HG03469 (cell line): ENCODE measurements around the gene PFN3.

Source experiments
- ATAC-seq: cut with Tn5 transposase; IDR thresholded peaks from one replicate; pipeline ENCODE4 v1.9.1; 2021; ENCODE audit warnings: mild to moderate bottlenecking, moderate library complexity, moderate number of reproducible peaks; ENCODE audit not compliant: unreplicated experiment

Gene PFN3

DNA sequence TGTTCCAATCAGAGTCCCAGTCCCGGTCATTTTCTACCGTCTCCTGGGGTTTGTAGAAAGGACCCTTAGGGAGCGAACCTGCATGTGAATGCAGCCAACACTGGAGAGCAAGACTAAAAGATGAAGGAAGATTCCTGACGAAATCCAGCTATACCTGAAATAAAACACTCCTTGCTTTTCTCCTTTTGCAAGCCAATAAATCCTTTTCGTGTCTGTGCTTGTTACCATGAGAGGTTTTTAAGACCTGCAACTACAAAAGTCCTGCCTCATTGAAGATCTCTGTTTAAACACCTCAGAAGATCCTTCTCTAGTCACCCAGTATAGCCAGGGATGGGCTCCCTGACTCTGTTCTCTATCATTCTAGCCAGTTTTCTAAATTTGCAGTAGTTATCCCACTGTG lies 26.2 kb downstream of the PFN3 start:
- ATAC-seq: no peak

DNA sequence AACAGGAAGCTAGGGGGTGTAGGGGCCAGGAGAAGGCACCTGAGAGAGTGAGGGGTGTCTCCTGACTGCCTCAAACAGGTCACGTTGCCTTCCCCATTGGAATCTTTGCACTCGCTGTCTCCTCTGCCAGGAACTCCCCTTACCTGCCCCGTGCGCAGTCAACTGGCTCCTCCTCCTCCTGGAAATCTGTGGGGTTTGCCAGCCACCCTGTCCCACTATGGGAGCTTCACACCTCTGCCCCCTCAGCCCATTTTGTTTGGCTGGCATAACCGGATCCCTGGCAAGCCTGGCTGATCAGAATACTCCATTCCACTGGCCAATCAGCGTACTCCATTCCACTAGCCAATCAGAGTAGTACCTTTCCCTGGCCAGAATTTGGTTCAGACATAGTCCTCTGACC lies 26.7 kb downstream of the PFN3 start:
- no peak for ATAC-seq

DNA sequence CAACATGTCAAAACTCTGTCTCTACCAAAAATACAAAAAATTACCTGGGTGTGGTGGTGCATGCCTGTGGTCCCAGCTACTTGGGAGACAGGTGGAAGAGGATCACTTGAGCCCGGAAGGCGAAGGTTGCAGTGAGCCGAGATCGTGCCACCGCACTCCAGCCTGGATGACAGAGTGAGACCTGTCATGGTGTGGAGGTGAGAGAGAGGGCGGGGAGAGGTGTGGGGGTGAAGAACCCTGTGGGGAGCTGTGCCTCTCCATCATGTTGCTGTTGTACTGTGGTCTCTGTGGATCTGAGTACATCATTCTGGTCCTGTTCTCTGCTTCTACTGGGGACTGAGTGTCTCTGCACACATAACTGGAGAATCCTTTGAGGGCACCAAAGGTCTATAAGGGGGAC lies 27.6 kb downstream of the PFN3 start:
- ATAC-seq: no peak

DNA sequence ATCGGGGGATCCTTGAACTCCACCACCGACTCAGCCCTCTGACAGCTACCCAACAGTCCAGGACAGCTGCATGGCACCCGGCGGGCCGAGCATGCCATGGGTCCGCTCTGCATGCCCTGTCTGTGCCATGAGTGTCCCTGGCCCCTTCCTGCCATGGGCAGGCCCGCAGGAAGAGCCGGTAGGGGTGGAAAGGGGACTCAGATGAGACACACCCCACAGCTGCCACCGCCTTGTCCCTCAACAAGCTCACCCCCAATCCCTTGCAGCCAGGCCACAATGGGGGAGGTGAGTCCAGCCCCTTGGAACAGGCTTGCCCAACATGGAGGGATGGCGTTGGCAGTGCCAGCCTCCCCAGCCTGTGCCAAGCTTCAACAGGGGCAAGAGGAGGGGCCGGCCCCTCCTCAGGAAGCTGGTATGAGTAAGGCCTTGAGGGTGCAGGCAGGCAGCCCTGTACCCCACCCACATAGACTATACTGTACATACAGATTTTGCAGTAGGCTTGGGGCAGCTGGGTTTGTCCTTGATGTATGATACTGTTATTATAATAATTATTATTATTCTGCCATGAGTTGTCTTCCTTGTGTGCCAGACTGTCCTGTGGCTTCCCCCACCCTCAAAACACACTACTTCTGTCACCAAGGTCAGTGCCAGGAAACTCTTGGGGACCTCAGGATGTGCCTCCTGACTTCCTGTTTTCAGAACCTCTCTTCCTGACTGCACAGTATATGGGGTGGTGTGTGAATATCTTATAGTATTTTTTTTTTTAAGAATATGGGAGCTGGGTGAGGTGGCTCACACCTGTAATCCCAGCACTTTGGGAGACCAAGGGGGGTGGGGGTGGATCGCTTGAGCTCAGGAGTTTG lies 28.2 kb downstream of the PFN3 start:
- no peak for ATAC-seq

DNA sequence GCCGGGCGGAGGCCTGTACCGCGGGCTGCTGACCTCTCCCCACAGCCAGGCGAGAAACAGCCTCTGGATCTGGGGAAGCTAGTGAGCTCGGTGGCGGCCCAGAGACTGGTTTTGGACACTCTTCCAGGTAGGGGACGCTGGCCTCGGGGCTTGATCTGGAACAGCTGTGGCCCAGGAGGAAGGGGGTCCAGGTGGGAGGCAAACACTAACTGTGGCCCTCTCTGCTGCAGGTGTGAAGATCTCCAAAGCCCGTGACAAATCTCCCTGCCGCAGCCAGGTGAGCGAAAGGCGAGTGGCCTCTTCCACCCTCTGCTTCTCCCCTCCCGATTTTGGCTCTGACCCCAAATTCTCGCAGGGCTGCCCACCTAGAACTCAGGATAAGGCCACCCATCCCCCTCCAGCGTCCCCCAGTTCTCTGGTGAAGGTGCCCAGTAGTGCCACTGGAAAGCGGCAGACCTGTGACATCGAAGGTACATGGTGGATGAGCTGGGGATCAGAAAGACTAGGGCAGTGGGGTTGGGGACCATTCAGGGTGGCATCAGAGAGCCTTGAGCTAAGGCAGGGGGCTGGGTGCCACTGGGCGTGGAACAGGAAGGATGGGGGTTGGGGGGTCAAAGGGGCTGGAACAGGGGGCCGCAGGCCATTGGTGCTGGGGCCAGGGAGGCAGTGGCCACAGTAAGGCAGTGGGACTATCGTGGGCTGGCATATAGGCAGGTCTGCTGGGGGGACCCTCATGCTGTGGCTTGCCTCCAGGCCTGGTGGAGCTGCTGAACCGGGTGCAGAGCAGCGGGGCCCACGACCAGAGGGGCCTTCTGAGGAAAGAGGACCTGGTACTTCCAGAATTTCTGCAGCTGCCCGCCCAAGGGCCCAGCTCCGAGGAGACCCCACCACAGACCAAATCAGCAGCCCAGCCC lies 29.1 kb downstream of the PFN3 start:
- ATAC-seq: no peak

DNA sequence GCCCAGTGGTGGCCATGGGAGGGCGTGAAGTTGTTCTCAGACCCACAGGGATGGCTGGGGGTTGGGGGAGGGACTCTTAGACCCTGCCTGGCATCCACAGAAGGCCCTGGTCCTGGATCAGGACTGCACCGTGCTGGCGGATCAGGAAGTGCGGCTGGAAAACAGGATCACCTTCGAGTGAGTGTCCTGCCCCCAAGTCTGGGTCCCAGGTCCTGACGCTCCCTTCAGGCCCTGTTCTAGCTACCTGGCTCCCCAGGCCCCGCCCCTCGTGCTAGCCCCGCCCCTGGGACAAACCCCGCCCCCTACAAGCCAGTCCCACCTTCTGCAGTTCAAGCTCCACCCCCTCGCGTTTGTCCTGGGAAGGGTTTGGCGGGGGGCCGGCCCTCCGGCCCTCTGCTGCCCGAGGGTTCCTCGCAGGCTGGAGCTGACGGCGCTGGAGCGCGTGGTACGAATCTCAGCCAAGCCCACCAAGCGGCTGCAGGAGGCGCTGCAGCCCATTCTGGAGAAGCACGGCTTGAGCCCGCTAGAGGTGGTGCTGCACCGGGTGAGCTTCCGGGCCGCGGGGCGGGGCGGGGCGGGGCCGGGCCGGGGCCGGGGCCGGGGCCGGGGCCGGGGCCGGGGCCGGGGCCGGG lies 29.9 kb downstream of the PFN3 start:
- no peak for ATAC-seq

DNA sequence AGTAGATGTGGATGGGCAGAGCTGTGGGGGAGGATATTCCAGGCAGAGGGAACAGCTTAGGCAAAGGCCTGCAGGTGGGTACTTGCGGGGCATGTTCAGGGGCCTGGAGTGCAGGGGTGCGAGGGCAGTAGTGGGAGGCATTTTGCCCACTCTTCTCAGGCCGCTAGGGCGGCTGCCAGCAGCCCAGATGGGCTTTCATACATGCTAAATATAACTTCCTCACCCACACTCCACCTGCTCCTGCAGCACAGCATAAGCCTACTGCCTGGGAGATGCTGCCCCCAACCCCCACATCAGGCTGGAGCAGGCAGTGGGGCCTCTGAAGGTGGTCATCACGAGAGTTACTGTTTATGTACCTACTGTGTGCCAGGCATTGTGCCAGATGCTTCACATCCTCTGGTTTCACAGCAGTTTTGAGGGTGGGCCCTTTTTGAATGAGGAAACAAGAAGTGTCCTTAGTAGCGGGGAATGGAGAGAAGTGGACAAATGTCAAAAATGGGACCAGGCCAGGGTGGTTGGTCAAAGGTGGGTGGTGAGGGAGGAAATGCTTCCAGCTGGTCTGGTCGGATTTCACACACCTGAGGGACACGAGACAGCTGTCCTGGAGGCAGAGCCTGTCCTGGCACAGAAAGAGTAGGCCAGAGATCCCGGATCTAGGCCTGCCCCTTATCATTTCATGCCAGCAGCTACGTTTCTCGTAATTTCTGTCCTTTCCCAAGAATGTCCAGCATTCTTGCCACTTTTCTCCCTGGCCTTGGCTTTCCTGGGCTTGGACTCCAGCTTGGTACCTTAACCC lies 30.6 kb downstream of the PFN3 start:
- ATAC-seq: no peak

DNA sequence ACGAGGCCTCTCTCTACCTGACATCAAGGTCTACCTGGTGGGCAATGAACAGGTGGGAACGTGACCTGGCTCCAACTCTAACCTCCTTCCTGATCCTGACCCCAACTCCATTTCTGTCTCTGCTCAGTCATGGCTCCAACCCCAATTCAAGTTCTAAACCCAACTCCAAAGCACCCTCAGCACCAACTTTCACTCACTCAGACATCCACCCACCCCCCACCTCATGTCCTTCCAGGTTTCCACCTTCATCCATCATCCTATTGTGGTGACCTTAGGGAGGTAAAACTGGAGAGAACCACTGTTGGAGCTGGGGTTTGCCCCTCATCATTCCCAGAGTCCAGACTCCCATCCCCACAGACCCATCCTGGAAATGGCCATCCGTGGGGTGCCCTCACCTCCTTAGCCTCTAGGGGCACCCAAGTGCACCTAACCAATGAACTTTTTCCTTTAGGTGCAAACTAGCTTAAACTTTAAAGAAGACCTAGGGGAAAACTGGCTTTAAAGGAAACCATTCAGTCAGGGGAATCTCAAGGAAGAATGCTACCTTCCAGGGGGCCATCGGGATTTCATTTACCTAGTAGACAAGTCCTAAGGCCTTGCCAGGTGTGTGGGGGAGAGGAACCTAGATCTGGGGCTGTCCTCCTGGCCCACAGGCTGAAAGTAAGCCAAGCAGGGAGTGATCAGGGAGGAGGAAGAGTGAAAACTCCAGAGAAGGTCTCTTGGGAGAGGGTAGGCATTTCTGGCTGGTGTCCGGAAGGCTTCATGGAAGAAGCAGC lies 31.4 kb downstream of the PFN3 start:
- no peak for ATAC-seq

DNA sequence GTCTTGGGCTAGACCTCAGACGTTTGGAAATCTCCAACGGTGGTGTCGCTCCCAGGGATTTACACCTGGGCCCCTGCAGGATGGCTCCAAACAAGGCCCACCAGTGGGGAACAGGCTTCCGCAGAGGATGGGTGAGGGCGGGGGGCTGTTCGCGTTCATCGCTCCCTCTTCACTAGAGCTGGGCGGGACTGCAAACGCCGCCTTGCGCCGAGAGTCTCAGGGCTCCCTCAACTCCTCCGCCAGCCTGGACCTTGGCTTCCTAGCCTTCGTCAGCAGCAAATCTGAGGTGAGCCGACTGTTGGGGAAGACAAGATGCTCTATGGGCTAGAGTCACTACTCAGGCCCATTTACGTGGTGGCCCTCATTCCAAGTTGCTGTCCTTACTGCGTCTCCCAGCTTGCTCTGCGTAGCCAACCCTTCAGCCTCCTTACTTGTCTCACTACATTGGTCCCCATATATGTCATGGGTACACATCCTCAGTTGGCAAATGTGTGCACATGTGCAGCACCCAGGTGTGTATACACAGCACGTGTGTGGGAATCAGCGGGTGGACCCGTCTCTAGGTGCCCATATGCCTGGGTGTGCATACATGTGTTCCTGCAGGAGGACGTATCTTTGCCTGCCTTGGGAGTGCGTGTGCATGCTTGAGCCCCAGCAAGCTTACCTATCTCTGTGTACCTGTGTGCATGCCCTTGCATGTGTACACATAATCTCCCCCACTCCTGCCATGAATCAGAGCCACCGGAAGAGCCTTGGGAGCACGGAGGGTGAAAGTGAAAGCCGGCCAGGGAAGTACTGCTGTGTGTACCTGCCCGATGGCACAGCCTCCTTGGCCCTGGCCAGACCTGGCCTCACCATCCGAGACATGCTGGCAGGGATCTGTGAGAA lies 32.2 kb downstream of the PFN3 start:
- ATAC-seq: no peak

DNA sequence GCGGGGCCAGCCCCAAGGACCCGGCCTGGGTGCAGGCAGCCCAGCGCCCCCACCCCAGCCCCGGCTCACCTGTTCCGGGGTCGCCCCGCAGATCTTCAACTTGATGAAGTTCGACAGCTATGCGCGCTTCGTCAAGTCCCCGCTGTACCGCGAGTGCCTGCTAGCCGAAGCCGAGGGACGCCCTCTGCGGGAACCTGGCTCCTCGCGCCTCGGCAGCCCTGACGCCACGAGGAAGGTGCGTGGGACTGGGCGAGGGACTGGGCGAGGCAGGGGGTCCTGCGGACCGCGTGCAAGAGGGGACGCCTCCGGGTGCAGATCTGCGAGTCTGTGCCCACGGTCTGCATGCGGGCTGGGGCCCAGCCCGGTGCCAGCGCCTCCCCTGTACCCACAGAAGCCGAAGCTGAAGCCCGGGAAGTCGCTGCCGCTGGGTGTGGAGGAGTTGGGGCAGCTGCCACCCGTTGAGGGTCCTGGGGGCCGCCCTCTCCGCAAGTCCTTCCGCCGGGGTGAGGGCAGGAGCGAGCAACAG lies 33.1 kb downstream of the PFN3 start:
- ATAC-seq: no peak

DNA sequence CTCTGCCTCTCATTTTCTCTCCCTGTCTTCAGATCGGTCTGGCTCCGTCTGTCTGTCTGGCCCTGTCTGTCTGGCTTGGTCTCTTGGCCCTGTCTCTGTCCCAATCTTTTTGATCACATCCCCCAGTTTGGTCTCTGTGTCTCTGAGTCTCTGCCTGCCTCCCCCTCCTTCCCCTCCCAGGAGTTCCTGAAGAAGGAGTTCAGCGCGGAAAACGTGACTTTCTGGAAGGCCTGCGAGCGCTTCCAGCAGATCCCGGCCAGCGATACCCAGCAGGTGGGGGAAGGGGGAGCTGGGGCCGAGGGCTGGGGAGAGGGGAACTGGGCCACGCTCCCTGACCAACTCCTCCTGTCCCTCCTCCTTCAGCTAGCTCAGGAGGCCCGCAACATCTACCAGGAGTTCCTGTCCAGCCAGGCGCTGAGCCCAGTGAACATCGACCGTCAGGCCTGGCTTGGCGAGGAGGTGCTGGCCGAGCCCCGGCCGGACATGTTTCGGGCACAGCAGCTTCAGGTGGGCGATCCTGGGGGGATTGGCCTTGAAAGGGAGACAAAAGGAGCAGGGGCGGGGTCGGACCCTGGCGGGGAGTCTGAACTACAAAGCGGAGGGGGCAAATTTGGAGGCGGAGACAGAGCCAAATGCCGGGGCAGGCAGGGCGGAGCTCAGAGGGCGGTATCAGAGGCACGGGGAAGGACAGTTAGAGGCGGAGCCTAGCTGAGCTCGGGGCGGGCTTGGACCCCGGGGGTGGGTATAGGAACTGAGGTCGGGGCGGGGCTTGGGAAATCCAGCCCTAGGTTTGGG lies 33.7 kb downstream of the PFN3 start:
- ATAC-seq: no peak

DNA sequence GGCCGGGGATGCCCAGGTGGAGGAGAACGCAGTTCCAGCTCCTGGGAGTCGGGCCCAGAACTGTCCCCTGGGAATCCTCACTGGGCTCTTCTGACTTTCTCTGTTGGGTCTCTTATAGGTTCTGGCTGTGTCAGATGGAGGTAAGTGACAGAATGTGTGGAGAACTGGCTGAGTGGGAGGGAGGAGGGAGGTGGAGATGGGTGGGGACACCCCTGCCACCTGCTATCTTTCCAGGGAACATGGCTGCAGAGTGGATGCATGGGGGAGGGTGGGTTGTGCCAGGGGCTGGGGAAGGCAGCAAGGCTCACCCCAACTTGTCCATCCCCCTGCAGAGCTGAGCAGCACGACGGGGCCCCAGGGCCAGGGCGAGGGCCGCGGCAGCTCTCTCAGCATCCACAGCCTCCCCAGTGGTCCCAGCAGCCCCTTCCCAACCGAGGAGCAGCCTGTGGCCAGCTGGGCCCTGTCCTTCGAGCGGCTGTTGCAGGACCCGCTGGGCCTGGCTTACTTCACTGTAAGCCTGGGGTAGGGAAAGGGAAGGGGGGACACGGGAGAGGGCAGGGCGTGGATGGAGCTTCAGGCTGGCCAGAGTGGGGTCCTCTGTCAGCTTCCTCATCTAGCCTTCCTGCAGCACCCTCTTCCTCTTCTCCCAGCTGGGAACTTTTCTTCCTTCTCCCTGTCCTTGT lies 34.5 kb downstream of the PFN3 start:
- ATAC-seq: no peak

DNA sequence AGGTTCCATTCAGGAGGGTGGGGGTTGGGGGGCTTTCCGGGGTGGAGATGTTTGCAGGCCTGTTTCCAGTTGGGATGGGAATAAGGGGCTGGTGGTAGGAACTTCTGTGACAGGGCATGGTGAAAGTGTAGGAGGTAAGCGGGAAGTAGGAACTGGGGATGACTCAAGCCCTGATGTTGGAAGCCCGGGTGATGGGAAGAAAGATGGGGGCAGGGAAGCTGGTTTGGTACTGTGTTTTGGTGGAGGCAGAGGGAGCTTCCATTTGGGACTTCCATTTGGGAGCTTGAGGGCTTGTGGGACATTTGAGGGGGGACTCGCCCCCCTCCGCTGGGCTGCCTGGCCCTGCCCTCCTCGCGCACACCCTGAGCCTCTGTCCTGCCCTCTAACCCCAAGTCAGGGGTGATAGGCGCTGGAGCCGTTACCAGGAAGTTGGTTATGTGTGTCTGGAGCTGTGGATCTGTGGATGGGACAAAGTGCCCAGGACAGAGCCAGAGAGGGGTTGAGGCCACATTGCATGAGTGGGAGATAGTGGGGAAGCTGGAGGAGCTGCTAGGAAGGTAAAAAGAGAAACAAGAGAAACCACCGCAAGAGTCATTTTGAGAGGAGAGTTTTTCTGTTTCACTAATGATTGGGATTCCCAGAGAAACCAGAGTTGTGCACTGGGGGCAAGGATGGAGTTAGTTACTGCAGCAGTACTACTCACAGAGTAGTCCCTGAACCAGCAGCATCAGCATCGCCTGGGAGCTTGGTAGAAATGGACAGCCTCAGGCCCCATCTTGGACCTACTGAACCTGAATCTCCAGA lies 36.1 kb downstream of the PFN3 start:
- no peak for ATAC-seq

DNA sequence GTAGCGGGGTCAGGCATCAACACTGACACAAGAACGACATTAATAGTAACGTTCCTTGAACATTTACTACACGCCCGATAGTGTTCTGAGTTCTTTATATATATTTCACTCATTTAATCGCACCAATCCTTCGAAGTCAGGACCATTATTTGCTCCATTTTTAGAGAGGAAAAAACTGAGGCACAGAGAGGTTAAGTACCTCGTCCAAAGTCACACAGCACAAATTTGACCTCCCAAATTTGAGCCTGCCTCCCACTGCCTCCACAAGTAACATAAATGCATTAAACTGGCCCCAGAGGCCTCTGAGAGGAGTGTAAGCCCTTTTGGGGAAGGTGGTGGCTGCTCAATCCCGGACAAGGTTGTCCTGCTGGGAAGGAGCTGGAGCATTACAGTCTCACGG lies 36.9 kb downstream of the PFN3 start:
- no peak for ATAC-seq

DNA sequence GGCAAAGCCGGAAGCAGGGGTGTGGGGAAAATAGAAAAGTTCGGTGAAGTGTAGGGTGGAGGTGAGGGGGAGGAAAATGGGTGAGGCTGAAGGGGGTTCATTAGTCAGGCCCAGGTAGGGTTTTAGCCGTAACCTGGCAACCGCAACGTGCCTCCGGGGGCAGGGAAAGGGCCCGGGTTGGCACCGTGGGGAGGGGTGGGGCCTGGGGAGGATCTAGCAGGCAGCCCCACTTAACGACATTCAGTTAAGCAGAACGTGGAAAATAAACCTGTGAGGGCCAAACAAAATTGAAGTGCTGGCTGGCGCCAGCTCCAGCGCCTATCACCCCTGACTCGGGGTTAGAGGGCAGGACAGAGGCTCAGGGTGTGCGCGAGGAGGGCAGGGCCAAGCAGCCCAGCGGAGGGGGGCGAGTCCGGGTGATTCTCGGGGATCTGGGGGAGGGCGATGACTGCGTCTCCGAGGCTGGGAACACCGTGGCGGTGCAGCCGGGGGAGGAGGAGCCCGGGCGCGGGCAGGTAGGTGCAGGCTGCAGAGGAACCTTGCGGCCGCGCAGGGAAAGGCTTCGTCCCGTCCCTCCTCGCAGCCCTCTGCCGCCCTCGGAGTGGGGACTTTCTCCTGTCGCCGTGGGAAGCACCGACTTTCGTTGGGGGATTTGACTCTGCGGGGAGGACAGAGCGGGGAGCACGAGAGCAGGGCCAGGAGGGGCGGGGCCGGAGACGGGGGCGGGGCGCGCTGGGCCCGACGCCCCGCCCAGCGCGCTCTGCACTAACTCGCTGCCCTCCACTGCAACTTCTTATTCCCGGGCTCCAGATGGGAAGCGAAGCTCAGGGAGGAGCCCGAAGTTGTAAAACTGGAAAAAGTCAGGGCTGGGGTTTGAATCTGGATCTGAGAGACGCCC lies 37.6 kb downstream of the PFN3 start:
- no peak for ATAC-seq

DNA sequence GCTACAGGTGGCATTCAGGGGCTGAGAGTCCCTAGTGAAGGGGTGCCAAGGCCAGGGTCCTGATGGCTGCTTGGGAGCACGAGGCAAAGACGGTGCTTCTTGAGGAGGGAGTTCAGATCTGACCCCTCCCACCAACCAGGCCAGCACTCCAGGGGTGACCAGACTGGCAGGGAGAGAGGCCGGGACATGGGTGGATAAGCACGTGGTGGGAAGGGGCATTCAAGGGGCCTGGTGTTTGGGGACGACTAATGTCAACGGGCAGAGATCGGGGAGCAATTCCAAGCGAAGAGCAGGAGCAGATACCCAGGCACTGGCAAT lies 38.2 kb downstream of the PFN3 start:
- ATAC-seq: no peak
